IPS-20b (cell line): Measurements from ENCODE around the gene TIMM44.

Source experiments
- H3K27ac ChIP-seq: one replicate; pipeline ENCODE4 v1.5.1; 2013; ENCODE audit warnings: low read length
- H3K27me3 ChIP-seq: 2 replicates; pipeline ENCODE4 v1.6.1; 2013; ENCODE audit warnings: mild to moderate bottlenecking, low read length, inconsistent platforms; ENCODE audit not compliant: insufficient read depth
- H3K36me3 ChIP-seq: 2 replicates; pipeline ENCODE4 v1.6.1; 2013; ENCODE audit warnings: low read depth, mild to moderate bottlenecking, inconsistent platforms, low read length, moderate library complexity; ENCODE audit not compliant: insufficient read depth
- H3K4me1 ChIP-seq: 2 replicates; pipeline ENCODE4 v1.6.1; 2013; ENCODE audit warnings: mild to moderate bottlenecking, control low read depth, inconsistent platforms, low read length, moderate library complexity; ENCODE audit not compliant: insufficient read depth
- H3K4me3 ChIP-seq: 2 replicates; pipeline ENCODE4 v1.5.1; 2013; ENCODE audit warnings: mild to moderate bottlenecking, low read length, inconsistent platforms
- H3K9ac ChIP-seq: 2 replicates; pipeline ENCODE4 v1.6.1; 2013; ENCODE audit warnings: low read depth, mild to moderate bottlenecking, inconsistent platforms, low read length, moderate library complexity
- H3K9me3 ChIP-seq: 2 replicates; pipeline ENCODE4 v1.6.1; 2013; ENCODE audit warnings: mild to moderate bottlenecking, low read depth, low read length, inconsistent platforms; ENCODE audit not compliant: insufficient read depth

The TIMM44 gene

DNA sequence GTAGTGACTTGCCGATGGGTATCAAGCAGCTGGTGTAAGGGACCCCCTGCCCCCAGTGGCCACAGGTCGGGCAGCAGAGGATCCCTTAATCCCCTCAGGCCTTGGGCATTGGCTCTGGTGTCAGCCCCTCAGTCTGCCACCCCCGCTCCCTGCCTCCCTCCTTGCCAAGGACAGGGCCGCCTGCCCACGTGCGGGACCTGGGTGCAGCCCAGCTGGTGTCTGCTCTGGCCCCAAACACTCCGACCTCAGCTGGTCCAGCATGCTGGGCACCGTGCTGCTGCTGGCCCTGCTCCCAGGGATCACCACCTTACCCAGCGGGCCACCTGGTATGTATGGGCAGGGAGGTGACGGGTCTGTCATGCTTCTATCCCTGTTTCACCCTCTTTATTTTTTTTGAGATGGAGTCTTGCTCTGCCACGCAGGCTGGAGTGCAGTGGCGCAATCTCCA lies 28.8 kb downstream of the TIMM44 start, which contains the start of gene TGFBR3L:
TSS of gene TGFBR3L (plus strand) at position 233 of the 448 bp plus-strand sequence.
- H3K36me3 ChIP-seq, result peaks cover 20% of the 10 kb centered on the region
- peaks cover 52% of the 10 kb centered on the region for H3K27me3 ChIP-seq
- H3K9me3 ChIP-seq, result no peaks in the 10 kb centered on the region
- H3K27ac ChIP-seq, result no peak within 1 kb of the TSS
- H3K4me3 ChIP-seq, result no peak within 1 kb of the TSS; the same call in 1 of the 2 replicates
- H3K9ac ChIP-seq, result no peak within 1 kb of the TSS
- H3K4me1 ChIP-seq, result no peaks in the 10 kb centered on the region; the same call in 1 of the 2 replicates

DNA sequence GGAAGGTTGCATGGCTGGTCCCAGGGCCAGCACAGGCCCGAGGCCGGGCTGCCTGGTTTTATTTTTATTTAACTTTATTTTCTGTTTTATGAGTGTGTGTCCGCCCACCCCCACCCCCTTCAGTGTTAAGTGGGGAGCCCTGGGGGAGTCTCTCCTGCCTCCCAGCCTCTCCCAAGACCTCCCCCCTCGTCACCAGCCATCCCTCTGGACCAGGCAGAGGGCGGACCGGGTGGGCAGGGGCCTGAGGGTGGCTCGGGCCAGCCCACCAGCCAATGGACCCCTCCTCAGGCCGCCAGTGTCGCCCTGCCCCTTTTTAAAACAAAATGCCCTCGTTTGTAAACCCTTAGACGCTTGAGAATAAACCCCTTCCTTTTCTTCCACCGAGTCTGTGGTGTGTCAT lies 29.4 kb downstream of the TIMM44 start:
- Histone ChIP-seq H3K4me3 (no peak overlapping the region), H3K4me1 (no peaks in the 10 kb centered on the region), H3K27ac (no peak overlapping the region), H3K27me3 (peaks cover 50% of the 10 kb centered on the region), H3K36me3 (peaks cover 20% of the 10 kb centered on the region), H3K9me3 (no peaks in the 10 kb centered on the region), H3K9ac (no peak overlapping the region)

DNA sequence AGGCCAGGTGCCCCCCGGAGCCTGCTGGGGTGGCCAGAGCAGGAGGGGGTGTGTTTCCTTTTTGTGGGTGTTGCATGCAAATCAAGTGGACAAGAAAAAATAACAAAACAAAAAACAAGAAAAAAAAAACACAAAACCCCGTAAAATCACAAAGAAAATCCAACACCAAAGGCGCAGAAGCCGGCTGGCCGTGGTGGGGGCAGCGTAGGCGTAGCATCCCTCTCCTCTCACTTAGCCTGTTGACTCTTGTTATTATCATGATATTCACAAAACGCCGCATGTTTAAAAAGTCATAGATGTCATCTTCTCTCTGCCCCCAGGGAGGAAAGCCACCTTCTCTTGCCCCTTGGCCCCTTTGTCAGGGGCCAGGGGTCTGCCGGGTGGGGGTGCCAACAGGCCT lies 29.8 kb downstream of the TIMM44 start:
- no peaks in the 10 kb centered on the region for H3K9me3 ChIP-seq
- H3K36me3 ChIP-seq, result peaks cover 20% of the 10 kb centered on the region
- no peak overlapping the region for H3K9ac ChIP-seq
- H3K27ac ChIP-seq, result no peak overlapping the region
- H3K4me3 ChIP-seq, result no peak overlapping the region
- H3K27me3 ChIP-seq, result peaks cover 45% of the 10 kb centered on the region
- no peaks in the 10 kb centered on the region for H3K4me1 ChIP-seq

DNA sequence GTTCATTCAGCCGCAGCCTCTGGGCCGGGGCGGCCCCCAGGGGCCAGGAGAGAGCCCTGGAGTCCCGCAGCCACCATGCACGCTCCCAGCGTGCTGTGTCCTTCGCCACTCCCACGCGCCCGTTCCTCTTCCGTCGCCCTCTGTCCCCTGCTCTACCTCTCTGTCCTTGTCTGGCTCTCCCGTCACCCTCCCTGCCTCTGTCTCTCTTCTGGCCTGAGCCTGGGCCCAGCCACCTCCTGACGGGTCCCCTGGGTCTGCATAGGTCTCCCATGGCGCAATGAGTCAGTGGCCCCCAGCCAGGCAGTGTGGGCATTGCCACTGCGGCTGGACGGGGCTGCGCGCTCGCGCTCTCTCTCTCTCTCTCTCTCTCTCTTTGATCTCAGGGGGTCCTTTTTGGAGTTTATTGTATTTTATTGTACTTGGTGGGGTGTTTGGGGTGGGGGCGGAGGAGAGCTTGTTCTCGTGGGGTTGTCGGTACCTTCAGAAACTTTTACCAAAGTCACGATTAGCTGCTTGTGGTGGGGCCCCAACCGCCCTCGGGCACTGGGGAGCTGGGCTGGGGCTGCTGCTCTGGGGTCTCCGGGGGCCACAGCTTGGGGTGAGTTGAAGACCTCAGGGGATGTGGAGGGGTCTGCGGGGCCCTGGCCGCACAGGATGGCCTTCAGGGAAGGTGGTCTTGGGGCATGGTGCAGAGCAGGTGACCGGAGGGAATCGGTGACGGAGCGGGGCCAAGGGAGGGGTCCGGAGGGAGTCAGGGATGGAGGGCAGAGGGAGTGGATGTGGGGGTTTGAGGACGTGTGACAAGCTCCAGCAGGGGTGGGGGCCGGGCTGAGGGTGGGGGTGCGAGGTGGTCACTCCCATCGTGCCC lies 30.5 kb downstream of the TIMM44 start:
- no peaks in the 10 kb centered on the region for H3K9me3 ChIP-seq
- peaks cover 38% of the 10 kb centered on the region for H3K27me3 ChIP-seq
- no peak overlapping the region for H3K9ac ChIP-seq
- no peak overlapping the region for H3K27ac ChIP-seq
- H3K4me1 ChIP-seq, result no peaks in the 10 kb centered on the region
- H3K4me3 ChIP-seq, result no peak overlapping the region
- H3K36me3 ChIP-seq, result peaks cover 20% of the 10 kb centered on the region

DNA sequence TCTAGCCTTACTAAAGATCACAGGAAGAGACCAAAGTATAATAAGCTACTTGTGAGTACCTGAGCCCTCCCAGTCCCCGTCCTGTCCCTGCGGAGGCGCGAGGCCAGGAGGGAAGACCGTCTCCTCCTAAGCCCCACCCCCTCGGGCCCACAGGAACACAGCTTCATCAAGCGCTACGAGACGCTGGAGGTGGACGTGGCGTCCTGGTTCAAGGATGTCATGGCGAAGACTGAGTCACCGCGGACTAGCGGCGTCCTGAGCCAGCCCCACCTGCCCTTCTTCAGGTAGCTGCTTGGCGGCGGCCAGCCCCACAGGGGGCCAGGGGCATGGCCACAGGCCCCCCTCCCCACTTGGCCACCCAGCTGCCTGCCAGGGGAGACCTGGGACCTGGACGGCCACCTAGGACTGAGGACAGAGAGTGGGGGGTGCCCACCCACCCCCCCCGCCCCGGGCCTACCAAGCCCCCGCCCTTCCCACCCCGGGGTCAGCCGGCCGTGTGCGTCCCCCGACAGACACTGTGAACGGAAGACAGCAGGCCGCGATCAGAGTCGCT lies 31.2 kb downstream of the TIMM44 start:
- Histone ChIP-seq H3K4me3 (no peak overlapping the region), H3K9ac (no peak overlapping the region), H3K9me3 (no peaks in the 10 kb centered on the region), H3K27me3 (peaks cover 31% of the 10 kb centered on the region), H3K4me1 (no peaks in the 10 kb centered on the region), H3K36me3 (peaks cover 20% of the 10 kb centered on the region), H3K27ac (no peak overlapping the region)

DNA sequence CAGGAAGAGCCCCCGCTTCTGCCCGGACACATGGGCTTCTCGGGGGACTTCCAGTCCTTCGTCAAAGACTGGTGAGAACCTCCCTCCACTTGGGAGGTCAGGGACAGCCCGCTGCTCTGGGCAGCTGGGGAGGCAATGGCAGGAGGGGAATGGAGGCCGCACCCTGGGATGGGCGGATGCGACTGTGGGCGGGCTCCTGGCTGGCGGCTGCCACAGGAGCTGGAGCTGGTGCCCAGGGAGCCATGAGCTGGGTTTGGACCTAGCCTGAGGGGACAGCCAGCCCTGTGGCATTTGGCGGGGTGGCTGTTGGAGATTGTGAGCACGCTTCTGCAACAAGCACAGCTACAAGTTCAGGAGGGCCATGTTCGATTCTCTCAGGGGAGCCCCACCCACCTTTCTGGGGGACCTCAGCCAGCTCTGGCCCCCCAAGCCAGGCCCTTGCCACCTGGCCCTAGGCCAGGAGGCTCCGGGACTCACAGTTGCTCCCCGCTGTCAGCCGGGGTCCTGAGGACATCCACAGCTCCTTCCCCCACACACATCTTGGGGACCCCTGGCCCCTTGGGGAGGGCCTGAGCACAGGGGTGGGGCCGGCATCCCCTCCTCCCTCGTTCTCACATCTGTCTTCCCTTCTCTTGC lies 31.8 kb downstream of the TIMM44 start:
- H3K9ac ChIP-seq, result no peak overlapping the region
- H3K4me1 ChIP-seq, result no peaks in the 10 kb centered on the region
- H3K9me3 ChIP-seq, result no peaks in the 10 kb centered on the region
- H3K4me3 ChIP-seq, result no peak overlapping the region
- no peak overlapping the region for H3K27ac ChIP-seq
- H3K27me3 ChIP-seq, result peaks cover 25% of the 10 kb centered on the region
- H3K36me3 ChIP-seq, result peaks cover 20% of the 10 kb centered on the region

DNA sequence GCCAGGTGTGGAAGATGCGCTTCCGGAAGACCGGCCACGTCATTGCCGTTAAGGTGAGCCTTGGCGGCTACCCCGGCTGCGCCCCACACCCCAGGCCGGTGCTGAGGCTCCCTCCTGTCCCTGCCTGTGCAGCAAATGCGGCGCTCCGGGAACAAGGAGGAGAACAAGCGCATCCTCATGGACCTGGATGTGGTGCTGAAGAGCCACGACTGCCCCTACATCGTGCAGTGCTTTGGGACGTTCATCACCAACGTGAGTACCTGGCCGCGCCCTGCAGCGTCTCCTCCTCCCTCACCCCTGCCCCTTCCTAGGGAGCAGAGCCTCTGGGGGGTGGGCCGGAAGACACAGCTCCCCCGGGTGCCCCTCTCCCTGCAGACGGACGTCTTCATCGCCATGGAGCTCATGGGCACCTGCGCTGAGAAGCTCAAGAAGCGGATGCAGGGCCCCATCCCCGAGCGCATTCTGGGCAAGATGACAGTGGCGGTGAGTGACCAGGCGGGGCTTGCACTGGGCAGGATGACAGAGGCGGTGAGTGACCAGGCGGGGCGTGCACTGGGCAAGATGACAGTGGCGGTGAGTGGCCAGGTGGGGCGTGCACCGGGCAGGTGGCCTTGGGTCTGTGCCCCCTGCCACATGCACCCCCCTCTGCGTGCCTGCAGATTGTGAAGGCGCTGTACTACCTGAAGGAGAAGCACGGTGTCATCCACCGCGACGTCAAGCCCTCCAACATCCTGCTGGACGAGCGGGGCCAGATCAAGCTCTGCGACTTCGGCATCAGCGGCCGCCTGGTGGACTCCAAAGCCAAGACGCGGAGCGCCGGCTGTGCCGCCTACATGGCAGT lies 32.9 kb downstream of the TIMM44 start:
- Histone ChIP-seq H3K36me3 (peaks cover 24% of the 10 kb centered on the region), H3K9ac (no peak overlapping the region), H3K9me3 (no peaks in the 10 kb centered on the region), H3K27ac (no peak overlapping the region), H3K4me1 (no peaks in the 10 kb centered on the region), H3K27me3 (peaks cover 14% of the 10 kb centered on the region), H3K4me3 (no peak overlapping the region)

DNA sequence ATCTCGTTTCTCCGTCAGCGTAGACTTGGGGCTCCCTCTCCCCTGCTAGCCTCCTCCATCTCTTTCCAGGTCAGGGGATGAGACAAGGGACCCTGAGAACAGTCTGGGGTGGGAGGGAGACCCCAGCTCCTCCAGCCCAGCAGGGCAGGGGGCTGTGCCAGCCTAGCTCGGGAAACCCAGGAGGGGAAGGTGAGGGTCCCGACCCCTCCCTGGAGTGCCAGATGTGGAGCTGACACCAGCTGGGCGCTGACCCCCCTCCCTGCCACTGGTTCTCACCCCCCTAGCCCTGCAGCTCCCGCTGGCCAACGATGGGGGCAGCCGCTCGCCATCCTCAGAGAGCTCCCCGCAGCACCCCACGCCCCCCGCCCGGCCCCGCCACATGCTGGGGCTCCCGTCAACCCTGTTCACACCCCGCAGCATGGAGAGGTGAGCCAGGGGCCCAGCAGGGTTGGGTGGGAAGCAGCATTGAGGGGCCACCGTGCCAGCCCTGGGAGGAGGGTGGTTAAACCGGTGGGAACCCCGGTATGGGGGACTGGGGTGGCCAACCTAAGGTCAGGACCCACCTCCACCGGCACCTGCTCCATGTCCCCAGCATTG lies 33.9 kb downstream of the TIMM44 start:
- H3K36me3 ChIP-seq, result peaks cover 24% of the 10 kb centered on the region
- no peak overlapping the region for H3K9ac ChIP-seq
- H3K27ac ChIP-seq, result no peak overlapping the region

DNA sequence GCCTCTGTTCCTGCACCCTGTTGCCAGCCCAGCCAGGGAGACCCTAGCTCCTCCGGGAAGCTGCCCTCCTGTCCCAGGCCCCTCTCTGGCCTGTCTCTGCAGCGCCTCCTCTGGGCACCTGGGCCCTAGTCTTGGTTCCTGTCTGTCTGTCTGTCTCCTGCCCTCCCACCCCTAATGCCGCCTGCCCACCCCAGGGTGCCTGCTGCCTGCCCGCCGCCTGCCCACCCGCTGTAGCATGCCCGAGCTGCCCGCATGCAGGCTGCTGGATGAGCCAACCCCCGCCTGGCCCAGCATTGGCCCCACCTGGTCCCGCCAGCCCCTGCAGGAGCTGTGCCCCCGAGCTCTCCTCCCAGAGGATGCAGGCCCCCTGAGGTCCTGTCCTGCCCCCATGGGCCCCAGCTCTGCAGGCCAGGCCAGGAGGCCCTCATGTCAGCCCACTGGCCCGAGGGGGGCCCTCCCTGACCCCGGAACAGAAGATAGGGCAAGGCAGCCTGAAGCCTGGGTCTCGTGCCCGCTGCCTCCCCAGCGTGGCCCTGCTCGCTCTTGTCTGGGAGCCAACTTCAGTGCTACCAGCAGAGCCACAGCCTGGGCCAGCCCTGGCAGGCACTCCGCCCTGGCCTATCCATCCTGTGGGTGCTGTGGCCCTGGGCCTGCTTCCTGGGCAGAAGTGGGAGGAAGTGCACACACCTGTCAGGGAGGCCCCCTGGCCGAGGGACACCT lies 34.6 kb downstream of the TIMM44 start:
- Histone ChIP-seq H3K9ac (no peak overlapping the region), H3K27me3 (no peaks in the 10 kb centered on the region; the same call in 1 of the 2 replicates), H3K9me3 (no peaks in the 10 kb centered on the region), H3K4me1 (peaks cover 7% of the 10 kb centered on the region), H3K4me3 (no peak overlapping the region), H3K27ac (no peak overlapping the region), H3K36me3 (peaks cover 24% of the 10 kb centered on the region)

More for the DNA sequence above, 33.9 kb downstream of the TIMM44 start:
- no peaks in the 10 kb centered on the region for H3K9me3 ChIP-seq
- peaks cover 6% of the 10 kb centered on the region for H3K4me1 ChIP-seq
- H3K27me3 ChIP-seq, result peaks cover 4% of the 10 kb centered on the region
- H3K4me3 ChIP-seq, result no peak overlapping the region

DNA sequence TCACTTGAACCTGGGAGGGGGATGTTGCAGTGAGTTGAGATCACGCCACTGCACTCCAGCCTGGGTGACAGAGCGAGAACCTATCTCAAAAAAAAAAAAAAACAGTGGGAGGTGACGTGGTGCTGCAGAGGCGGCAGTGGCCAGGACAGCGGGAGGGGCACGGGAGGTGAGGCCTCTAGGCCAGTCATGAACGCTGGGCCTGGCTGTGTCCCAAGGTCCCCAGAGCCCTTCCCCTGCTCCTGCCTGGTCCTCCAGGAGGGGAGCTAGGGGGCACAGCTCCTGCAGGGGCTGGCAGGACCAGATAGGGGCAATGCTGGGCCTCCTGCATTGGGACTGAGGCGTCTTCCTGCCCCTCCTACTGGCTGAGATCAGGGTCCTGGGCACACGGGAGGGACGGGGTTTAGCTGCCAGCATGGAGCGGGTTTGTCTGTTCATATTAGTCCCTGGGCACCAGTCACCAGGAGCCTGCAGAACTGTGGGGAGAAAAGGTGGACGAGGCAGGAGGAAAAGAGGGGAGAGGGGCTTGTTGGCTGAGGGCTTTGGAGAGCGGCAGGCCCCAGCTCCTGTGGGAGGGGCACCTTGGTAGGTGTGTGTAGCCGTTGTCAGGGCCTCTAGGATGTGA lies 35.3 kb downstream of the TIMM44 start:
- Histone ChIP-seq H3K9ac (no peak overlapping the region), H3K36me3 (peaks cover 24% of the 10 kb centered on the region)

More for the DNA sequence above, 35.3 kb downstream of the TIMM44 start:
- Histone ChIP-seq H3K27me3 (no peaks in the 10 kb centered on the region), H3K9me3 (no peaks in the 10 kb centered on the region), H3K4me3 (no peak overlapping the region), H3K27ac (no peak overlapping the region), H3K4me1 (peaks cover 7% of the 10 kb centered on the region)
